ENCODE measurements around the gene ABHD6.

ABHD6 gene

DNA sequence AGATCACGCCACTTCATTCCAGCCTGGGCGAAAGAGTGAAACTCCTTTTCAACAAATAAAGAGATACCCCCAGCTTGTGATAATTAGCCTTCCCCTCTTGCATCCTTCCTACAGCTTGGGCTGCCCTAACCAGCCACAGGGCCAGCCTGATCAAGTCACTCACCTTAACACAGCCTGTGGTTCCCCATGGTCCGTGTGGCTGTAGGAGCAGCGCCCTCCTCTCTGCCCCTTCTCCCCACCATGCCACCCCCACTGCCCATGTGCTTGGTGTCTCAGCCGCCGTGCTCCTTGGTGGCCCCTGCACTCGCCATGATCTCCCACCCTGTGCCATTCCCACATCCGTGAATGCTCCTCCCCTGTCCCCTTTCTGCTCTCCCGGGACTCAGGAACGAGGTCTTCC lies 55.3 kb downstream of the ABHD6 start:
- Histone ChIP-seq H3K4me2 (ENCODE audit: low read depth, low read length) (no peak overlapping the region), H3K36me3 (replicated peaks; ENCODE audit: insufficient read depth, low read length) (no peaks in the 10 kb centered on the region), H3F3A (ENCODE audit: insufficient read depth, low read length) (no peaks in the 10 kb centered on the region), H3K4me1 (ENCODE audit: low read length) (no peaks in the 10 kb centered on the region), H3K9ac (ENCODE audit: low read length) (no peak overlapping the region), H3K27me3 (replicated peaks; ENCODE audit: insufficient read depth, low read length) (no peaks in the 10 kb centered on the region), H3K4me3 (ENCODE audit: low read length) (no peak overlapping the region), H2AFZ (ENCODE audit: low read length) (no peak overlapping the region), H3K27ac (ENCODE audit: low read length) (no peak overlapping the region), H4K20me1 (ENCODE audit: insufficient read depth, low read length) (no peaks in the 10 kb centered on the region), H3K9me2 (replicated peaks; ENCODE audit: insufficient read depth, low read length) (no peaks in the 10 kb centered on the region), H3K9me3 (replicated peaks; ENCODE audit: insufficient read depth, low read length) (no peaks in the 10 kb centered on the region), H3K79me2 (ENCODE audit: low read length) (no peaks in the 10 kb centered on the region)
- TF ChIP-seq EZH2 (optimal IDR thresholded peaks at IDR 0.05; ENCODE audit: low read depth, low read length), result no peak
- no peak for TF ChIP-seq EZH2phosphoT487 (IDR thresholded peaks at IDR 0.05; ENCODE audit: low read length)
- TF ChIP-seq, protein P1, sequence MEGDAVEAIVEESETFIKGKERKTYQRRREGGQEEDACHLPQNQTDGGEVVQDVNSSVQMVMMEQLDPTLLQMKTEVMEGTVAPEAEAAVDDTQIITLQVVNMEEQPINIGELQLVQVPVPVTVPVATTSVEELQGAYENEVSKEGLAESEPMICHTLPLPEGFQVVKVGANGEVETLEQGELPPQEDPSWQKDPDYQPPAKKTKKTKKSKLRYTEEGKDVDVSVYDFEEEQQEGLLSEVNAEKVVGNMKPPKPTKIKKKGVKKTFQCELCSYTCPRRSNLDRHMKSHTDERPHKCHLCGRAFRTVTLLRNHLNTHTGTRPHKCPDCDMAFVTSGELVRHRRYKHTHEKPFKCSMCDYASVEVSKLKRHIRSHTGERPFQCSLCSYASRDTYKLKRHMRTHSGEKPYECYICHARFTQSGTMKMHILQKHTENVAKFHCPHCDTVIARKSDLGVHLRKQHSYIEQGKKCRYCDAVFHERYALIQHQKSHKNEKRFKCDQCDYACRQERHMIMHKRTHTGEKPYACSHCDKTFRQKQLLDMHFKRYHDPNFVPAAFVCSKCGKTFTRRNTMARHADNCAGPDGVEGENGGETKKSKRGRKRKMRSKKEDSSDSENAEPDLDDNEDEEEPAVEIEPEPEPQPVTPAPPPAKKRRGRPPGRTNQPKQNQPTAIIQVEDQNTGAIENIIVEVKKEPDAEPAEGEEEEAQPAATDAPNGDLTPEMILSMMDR (IDR thresholded peaks at IDR 0.05; ENCODE audit: low read length), result no peak
- DNase-seq, result no peak

DNA sequence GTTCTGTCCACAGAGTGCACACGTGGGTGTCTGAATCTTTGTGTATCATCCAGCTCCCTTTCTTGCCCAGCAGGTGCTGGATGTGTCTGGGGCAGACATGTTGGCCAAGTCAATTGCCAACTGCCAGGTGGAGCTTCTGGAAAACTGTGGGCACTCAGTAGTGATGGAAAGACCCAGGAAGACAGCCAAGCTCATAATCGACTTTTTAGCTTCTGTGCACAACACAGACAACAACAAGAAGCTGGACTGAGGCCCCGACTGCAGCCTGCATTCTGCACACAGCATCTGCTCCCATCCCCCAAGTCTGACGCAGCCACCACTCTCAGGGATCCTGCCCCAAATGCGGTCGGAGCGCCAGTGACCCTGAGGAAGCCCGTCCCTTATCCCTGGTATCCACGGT lies 55.9 kb downstream of the ABHD6 start:
- H3K27me3 ChIP-seq (replicated peaks; ENCODE audit: insufficient read depth, low read length), result no peaks in the 10 kb centered on the region
- DNase-seq, result no peak
- no peak for TF ChIP-seq EZH2phosphoT487 (IDR thresholded peaks at IDR 0.05; ENCODE audit: low read length)
- TF ChIP-seq, protein P1 (IDR thresholded peaks at IDR 0.05; ENCODE audit: low read length), result no peak
- TF ChIP-seq EZH2 (optimal IDR thresholded peaks at IDR 0.05; ENCODE audit: low read depth, low read length), result no peak
- H3K79me2 ChIP-seq (ENCODE audit: low read length), result no peaks in the 10 kb centered on the region
- H3F3A ChIP-seq (ENCODE audit: insufficient read depth, low read length), result no peaks in the 10 kb centered on the region
- H3K36me3 ChIP-seq (replicated peaks; ENCODE audit: insufficient read depth, low read length), result no peaks in the 10 kb centered on the region
- no peak overlapping the region for H3K4me3 ChIP-seq (ENCODE audit: low read length)
- H3K9ac ChIP-seq (ENCODE audit: low read length), result no peak overlapping the region
- H2AFZ ChIP-seq (ENCODE audit: low read length), result no peak overlapping the region
- H3K4me2 ChIP-seq (ENCODE audit: low read depth, low read length), result no peak overlapping the region
- H4K20me1 ChIP-seq (ENCODE audit: insufficient read depth, low read length), result no peaks in the 10 kb centered on the region
- H3K27ac ChIP-seq (ENCODE audit: low read length), result no peak overlapping the region
- H3K9me3 ChIP-seq (replicated peaks; ENCODE audit: insufficient read depth, low read length), result no peaks in the 10 kb centered on the region
- H3K4me1 ChIP-seq (ENCODE audit: low read length), result no peaks in the 10 kb centered on the region
- no peaks in the 10 kb centered on the region for H3K9me2 ChIP-seq (replicated peaks; ENCODE audit: insufficient read depth, low read length)

DNA sequence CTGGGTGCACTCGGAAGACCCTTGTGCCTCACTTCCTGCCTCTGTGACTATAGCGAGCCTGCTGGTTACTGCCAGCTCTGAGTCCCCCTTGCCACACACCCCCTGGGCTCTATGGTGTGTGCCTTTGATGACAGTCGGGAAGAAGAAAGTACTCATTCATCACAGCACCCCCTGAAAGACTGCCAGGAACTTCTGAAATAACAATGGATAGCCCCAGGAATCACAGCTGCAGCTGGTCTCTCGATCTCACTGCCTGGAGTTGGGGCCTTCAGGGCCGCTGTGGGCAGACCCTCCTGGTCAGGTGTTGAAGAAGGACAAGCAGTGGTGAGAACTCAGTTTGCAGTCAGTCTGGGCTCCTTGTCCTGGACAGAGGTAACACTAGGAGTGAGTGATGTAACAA lies 58.7 kb downstream of the ABHD6 start:
- no peak for DNase-seq
- Histone ChIP-seq H3K9me2 (replicated peaks; ENCODE audit: insufficient read depth, low read length) (no peaks in the 10 kb centered on the region), H3K4me3 (ENCODE audit: low read length) (no peak overlapping the region), H3F3A (ENCODE audit: insufficient read depth, low read length) (no peaks in the 10 kb centered on the region), H2AFZ (ENCODE audit: low read length) (no peak overlapping the region), H3K27ac (ENCODE audit: low read length) (no peak overlapping the region), H3K4me2 (ENCODE audit: low read depth, low read length) (no peak overlapping the region), H3K79me2 (ENCODE audit: low read length) (no peaks in the 10 kb centered on the region), H3K36me3 (replicated peaks; ENCODE audit: insufficient read depth, low read length) (no peaks in the 10 kb centered on the region), H4K20me1 (ENCODE audit: insufficient read depth, low read length) (no peaks in the 10 kb centered on the region), H3K9ac (ENCODE audit: low read length) (no peak overlapping the region), H3K27me3 (replicated peaks; ENCODE audit: insufficient read depth, low read length) (no peaks in the 10 kb centered on the region; the same call in 1 of the 2 replicates), H3K4me1 (ENCODE audit: low read length) (no peaks in the 10 kb centered on the region), H3K9me3 (replicated peaks; ENCODE audit: insufficient read depth, low read length) (no peaks in the 10 kb centered on the region)
- TF ChIP-seq EZH2 (optimal IDR thresholded peaks at IDR 0.05; ENCODE audit: low read depth, low read length) (no peak), EZH2phosphoT487 (IDR thresholded peaks at IDR 0.05; ENCODE audit: low read length) (no peak)
- TF ChIP-seq, protein P1 (IDR thresholded peaks at IDR 0.05; ENCODE audit: low read length), result no peak

Measured in MM.1S (cell line).